Endodermal cell (in vitro differentiated cells): ENCODE results near the gene TMEM100. TPM values are rescaled to one million over a fixed set of nuclear protein-coding genes. Genes with fewer than 3 reads are reported as not detected.

Experiments used
- DNase-seq: peaks from one replicate; pipeline ENCODE4 v3.0.0-alpha.2; 2017
- H3K27ac ChIP-seq: 2 replicates; pipeline ENCODE4 v1.5.1; 2013; ENCODE audit warnings: mild to moderate bottlenecking, low read depth, low read length, moderate library complexity
- H3K27me3 ChIP-seq: 2 replicates; pipeline ENCODE4 v1.6.1; 2013; ENCODE audit warnings: mild to moderate bottlenecking, low read length, moderate library complexity; ENCODE audit not compliant: insufficient read depth, control insufficient read depth, poor library complexity, severe bottlenecking
- H3K36me3 ChIP-seq: 2 replicates; pipeline ENCODE4 v1.7.0; 2013; ENCODE audit warnings: mild to moderate bottlenecking, low read length, moderate library complexity; ENCODE audit not compliant: control insufficient read depth, insufficient read depth
- H3K4me1 ChIP-seq: one replicate; pipeline ENCODE4 v1.7.0; 2013; ENCODE audit warnings: low read length; ENCODE audit not compliant: control insufficient read depth, insufficient read depth
- H3K4me3 ChIP-seq: 2 replicates; pipeline ENCODE4 v1.5.1; 2013; ENCODE audit warnings: mild to moderate bottlenecking, low read length, moderate library complexity
- H3K9ac ChIP-seq: 2 replicates; pipeline ENCODE4 v1.6.1; 2013; ENCODE audit warnings: mild to moderate bottlenecking, low read length, moderate library complexity; ENCODE audit not compliant: poor library complexity, severe bottlenecking; ENCODE audit errors: extremely low read depth
- H3K9me3 ChIP-seq: 2 replicates; pipeline ENCODE4 v1.6.1; 2013; ENCODE audit warnings: mild to moderate bottlenecking, low read length, moderate library complexity; ENCODE audit not compliant: control insufficient read depth
- H3K27ac Mint-ChIP-seq: 2 replicates; pipeline ENCODE4 v1.8.0; 2020; ENCODE audit warnings: mixed read lengths
- H3K27me3 Mint-ChIP-seq: 2 replicates; pipeline ENCODE4 v1.8.0; 2021; ENCODE audit warnings: mild to moderate bottlenecking, mixed read lengths; ENCODE audit not compliant: insufficient read depth
- H3K36me3 Mint-ChIP-seq: 2 replicates; pipeline ENCODE4 v1.8.0; 2020; ENCODE audit warnings: low read depth, mixed read lengths
- H3K4me1 Mint-ChIP-seq: 2 replicates; pipeline ENCODE4 v1.8.0; 2020; ENCODE audit warnings: mixed read lengths
- H3K4me3 Mint-ChIP-seq: 2 replicates; pipeline ENCODE4 v1.8.0; 2020; ENCODE audit warnings: mild to moderate bottlenecking, moderate library complexity, mixed read lengths
- H3K9me3 Mint-ChIP-seq: 2 replicates; pipeline ENCODE4 v1.8.0; 2020; ENCODE audit warnings: mild to moderate bottlenecking, mixed read lengths
- WGBS, 2 experiments: methylation state at CpG; one replicate each; pipeline versions ENCODE4 v1.1.5 to v1.1.7; 2013; ENCODE audit warnings: missing lambda C conversion rate in 2 of 2, mixed read lengths in 1 of 2; ENCODE audit not compliant: insufficient coverage in 1 of 2, insufficient read length in 1 of 2; 5-methylcytosine and 5-hydroxymethylcytosine counted together
- total RNA-seq, 2 donors: library from RNA; stranded (reverse); fragmentation: NEBNext Ultra II Directional in 1 of 2; extraction: Animal tissue kit (Norgen Biotek cat#: 25700) in 1 of 2; gene quantifications; 2 replicates in 1 of 2; 3 replicates in 1 of 2; pipeline ENCODE4 v1.2.1, GENCODE V29; 2021
- TF ChIP-seq, protein P1 (sequence below): fragments of 200-600 bp; sonication (generic); conservative IDR thresholded peaks from 2 replicates; pipeline ENCODE4 v1.5.0; 2021; ENCODE audit warnings: antibody characterized with exemption, mild to moderate bottlenecking

TMEM100 gene
- total RNA-seq, 2 donors from 2014 or later = 0.71 to 4.3 TPM

DNA sequence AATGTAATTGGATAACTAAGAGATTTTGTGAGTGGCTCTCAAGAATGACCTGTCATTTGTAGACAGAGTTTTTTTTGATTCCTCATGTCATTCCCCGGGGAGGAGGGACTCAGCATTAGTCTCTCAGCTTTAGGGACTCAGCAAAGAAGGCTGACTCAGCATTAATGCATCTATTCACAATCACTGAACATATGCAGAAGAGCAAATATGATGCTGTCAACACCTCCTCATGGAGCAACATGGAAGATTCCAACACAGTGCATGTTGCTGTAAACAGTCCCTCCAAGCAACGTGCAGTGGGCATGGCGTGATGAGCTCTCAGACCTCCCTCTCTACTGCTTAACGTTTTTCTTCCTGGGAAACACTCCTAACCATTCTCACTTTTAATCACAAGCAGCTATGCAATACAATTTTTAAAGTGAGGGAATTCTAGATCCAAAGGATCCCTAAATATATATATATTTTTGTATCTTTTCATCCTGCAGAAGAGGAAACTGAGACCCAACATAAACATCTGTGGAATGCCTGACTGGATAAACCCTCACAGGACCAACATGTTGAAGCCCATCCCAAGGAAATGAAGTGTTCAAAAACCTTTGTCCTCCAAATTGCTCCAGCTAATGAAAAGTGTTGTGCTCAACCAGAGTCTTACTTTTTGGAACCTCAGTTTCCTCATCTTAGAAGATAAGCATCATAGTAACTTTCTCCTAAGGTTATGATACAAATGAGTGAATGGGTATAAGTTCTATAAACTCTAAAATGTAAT, 38.9 kb downstream of the TMEM100 start:
- H3K36me3 ChIP-seq = no peaks in the 10 kb centered on the region
- Mint-ChIP-seq H3K4me1 (no peaks in the 10 kb centered on the region), H3K4me3 (no peak overlapping the region), H3K27ac (no peak overlapping the region), H3K9me3 (peaks cover 26% of the 10 kb centered on the region), H3K36me3 (no peaks in the 10 kb centered on the region), H3K27me3 (no peaks in the 10 kb centered on the region)
- 97 to 100% methylated on average over 2 to 4 of the region's 4 CpGs for WGBS, 2 experiments
- no peak overlapping the region for H3K9ac ChIP-seq
- TF ChIP-seq, protein P1, sequence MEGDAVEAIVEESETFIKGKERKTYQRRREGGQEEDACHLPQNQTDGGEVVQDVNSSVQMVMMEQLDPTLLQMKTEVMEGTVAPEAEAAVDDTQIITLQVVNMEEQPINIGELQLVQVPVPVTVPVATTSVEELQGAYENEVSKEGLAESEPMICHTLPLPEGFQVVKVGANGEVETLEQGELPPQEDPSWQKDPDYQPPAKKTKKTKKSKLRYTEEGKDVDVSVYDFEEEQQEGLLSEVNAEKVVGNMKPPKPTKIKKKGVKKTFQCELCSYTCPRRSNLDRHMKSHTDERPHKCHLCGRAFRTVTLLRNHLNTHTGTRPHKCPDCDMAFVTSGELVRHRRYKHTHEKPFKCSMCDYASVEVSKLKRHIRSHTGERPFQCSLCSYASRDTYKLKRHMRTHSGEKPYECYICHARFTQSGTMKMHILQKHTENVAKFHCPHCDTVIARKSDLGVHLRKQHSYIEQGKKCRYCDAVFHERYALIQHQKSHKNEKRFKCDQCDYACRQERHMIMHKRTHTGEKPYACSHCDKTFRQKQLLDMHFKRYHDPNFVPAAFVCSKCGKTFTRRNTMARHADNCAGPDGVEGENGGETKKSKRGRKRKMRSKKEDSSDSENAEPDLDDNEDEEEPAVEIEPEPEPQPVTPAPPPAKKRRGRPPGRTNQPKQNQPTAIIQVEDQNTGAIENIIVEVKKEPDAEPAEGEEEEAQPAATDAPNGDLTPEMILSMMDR = no peak
- H3K27ac ChIP-seq = no peak overlapping the region
- DNase-seq = no peak
- H3K9me3 ChIP-seq = peaks cover 34% of the 10 kb centered on the region
- H3K27me3 ChIP-seq = no peaks in the 10 kb centered on the region
- no peak overlapping the region for H3K4me3 ChIP-seq
- H3K4me1 ChIP-seq = no peaks in the 10 kb centered on the region

DNA sequence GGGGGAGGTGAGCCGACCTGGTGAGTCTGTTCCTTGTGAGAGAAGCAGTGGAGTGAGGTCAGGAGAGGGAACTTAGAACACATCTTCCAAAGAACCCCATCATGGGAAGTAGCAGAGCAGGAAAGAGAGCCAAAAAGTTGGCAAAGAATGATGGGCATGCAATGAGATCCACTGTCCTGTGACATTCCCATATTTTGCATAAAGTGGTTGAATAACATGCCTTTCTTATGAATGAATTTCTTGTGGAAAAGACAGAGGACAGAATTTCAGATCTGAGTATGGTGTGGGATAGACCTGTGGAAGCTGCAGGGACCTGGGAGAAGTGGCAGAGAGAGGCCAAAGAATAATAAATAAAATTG, 41.3 kb downstream of the TMEM100 start:
- Histone ChIP-seq H3K9me3 (peaks cover 13% of the 10 kb centered on the region), H3K36me3 (no peaks in the 10 kb centered on the region), H3K4me3 (no peak overlapping the region), H3K4me1 (no peaks in the 10 kb centered on the region), H3K27me3 (no peaks in the 10 kb centered on the region), H3K9ac (no peak overlapping the region), H3K27ac (no peak overlapping the region)
- Mint-ChIP-seq H3K9me3 (peaks cover 3% of the 10 kb centered on the region), H3K4me1 (no peaks in the 10 kb centered on the region), H3K27ac (no peak overlapping the region), H3K4me3 (no peak overlapping the region), H3K36me3 (no peaks in the 10 kb centered on the region), H3K27me3 (no peaks in the 10 kb centered on the region)
- TF ChIP-seq, protein P1 = no peak
- DNase-seq = no peak
- WGBS, 2 experiments = 75 to 100% methylated on average over 1 of the region's 1 CpG

DNA sequence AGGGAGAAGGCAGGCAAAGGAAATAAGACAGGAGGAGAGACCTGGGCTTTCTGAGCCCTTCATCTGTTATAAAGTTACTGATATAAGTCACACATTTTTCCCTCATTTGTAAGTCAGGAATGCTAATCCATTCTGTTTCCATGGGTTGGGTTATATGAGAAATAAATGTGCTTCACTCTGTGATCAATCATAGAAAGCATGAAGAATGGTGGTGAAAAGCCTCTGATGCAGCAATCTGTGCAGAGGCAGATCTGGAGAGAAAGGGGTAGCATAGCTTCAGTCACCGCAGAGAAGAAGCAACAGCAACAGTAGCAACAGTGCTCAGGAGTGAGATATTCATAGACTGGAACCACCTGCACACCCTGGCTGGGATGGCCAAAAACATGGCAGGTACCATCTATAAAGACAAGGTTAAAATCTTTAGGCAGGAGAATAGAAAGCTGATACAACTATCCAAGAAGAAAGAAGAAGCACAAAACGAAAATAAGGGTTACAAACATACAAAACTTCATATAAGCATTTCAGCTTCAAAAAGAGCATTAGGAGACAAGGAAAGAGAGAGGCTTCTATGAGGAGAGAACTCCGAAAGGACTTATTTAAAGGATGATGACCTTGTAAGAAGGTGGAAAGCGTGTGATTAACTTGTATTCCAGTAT, 41.9 kb downstream of the TMEM100 start:
- no peaks in the 10 kb centered on the region for H3K4me1 ChIP-seq
- TF ChIP-seq, protein P1 = no peak
- Mint-ChIP-seq H3K36me3 (no peaks in the 10 kb centered on the region), H3K27me3 (no peaks in the 10 kb centered on the region), H3K27ac (no peak overlapping the region), H3K4me1 (no peaks in the 10 kb centered on the region), H3K4me3 (no peak overlapping the region), H3K9me3 (no peaks in the 10 kb centered on the region)
- H3K9ac ChIP-seq = no peak overlapping the region
- H3K36me3 ChIP-seq = no peaks in the 10 kb centered on the region
- H3K9me3 ChIP-seq = peaks cover 8% of the 10 kb centered on the region
- DNase-seq = no peak
- H3K27me3 ChIP-seq = no peaks in the 10 kb centered on the region
- 77 to 86% methylated on average over 3 to 4 of the region's 4 CpGs for WGBS, 2 experiments
- H3K4me3 ChIP-seq = no peak overlapping the region
- no peak overlapping the region for H3K27ac ChIP-seq
